NCI-H774 (cell line): Measurements from ENCODE around the gene KCNT1.

ENCODE experiments used
- DNase-seq: peaks from one replicate; lab custom pipeline; 2025; lab: John Stamatoyannopoulos, UW

The KCNT1 gene

DNA sequence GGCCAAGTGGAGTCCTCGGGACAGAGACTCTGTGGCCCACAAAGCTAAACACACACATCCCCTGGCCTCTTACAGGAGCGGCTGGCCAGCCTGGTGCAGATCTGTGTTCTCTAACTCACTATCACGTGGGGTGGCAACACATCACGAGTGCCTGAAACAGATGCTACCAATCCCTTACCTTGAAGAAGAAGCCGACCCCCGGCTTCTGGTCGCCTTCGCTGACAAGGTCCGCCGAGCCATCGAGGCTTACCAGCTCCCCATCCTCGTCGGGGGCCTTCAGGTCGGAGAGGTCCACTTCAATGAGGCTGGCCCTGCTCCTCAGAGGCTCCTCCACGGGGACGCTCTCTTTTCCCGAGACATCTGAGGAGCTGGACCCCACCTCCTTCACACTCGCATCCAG, 118.7 kb downstream of the KCNT1 start:
- DNase-seq, result no peak

DNA sequence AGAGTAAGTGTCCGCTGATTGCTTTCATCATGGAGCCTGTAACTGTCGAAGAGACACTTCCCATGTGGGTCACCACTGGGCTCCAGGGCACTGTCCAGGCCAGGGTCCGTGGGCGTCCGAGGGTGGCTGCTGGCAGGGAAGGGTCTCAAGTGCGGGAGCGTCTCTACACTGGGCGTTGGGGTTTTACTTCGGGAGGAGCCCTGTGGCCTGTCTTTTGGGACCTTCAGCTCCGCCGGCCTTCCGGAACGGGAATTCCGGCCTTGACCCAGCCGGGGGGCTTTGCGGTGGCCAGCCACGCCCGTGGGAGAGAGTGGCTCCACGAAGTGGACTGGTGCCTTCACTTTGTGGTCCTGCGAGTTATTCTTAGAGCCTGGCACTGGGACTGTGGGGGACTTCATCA, 119.1 kb downstream of the KCNT1 start:
- DNase-seq, result no peak

DNA sequence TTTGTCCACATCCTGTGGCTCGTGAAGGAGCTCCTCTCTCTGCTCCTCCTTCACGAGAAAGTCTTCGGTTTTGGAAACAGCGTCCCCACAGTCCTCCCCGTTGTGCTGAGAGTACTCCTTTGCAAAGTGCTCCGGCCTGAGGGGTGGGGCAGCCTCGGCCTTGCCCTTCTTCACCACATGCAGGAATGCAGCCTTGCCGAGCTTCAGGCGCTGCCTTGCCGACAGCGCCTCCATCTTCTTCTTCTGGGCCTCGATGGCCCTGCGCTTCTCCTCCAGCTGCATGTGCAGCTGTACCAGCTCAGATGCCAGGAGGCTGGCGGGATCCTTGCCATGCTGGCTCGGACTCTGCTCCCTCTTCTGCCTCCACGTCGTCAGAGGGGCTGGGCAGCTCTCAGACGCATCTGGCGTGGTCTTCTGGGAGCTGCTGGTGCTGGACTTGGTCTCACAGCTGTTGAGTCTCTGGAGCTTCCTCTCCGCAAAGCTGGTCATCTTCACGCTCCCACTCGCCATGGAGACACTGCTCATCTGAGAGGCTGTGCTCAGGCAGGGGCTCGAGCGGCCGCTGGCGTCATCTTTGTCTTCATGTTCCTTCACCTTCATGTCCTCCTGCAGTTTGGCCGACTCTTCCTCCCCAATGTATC, 119.9 kb downstream of the KCNT1 start:
- DNase-seq, result no peak

DNA sequence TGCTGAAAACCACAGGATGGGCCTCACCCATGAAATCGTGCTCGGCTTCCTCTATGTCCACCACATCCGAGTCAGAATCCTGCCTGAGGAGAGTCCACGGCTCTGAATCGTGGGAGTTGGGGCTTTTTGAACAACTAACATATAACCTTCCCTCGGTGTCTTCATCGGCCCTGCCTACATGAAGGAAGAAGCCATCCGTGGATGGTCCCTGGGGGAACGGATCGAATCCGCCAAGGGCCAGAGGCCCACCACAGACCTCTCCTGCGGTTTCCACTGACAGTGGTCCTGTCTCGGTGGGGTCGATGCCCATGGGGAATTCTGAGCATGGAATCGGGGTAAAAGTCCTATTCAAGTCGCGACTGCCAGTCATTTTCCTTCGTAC, 120.4 kb downstream of the KCNT1 start:
- no peak for DNase-seq

DNA sequence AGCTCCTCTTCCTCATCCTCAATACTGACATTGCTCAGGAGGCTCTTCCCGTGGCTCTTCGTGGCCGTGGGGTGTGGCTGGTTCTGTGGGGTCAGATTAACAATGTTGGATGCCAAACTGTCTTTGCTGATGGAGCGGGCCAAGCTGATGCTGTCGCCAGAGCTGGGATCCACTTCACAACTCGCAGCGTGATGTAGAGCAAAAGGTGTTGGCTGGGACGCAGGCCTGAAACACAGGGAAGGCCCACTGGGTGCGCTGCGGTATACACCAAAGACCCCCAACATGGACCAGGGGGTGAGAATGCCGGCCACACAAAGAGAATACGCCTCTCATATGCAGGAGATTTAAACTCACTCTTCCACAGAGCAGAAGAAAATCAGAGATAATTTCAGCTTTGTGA, 121.1 kb downstream of the KCNT1 start:
- DNase-seq, result no peak

DNA sequence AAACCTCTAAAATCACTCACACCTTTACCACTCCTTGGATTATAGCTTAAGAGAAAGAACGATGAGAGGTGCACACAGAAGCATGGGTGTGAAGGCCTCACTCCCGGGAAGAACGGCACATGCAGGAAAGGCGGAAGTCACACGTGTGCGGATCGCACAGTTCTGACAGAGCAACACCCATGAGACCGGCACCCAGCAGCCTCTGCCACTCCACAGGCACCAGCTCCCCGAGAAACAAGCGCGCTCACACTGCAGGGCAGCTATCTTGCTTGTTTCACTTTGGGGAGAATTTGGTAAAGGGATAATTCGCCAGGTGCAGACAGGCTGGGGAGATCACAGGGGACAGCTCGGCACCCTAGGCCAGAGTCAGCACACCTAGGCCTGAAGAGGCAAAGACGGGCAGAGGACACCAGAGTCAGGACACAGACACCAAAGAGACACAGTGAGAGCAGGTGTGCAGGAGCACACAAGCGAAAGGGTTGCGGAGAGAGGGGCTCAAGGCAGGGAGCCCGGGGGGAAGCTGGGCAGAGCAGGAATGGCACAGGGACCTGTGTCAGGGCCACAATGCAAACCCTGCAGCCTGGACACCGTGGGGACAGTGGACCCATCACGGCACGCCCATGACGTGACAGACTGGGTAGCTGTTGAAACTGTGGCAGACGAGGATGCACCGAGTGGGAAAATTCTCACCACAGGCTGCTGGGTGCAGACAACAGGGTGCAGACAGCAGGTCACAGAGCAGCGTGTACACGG, 123.6 kb downstream of the KCNT1 start:
- DNase-seq, result no peak

DNA sequence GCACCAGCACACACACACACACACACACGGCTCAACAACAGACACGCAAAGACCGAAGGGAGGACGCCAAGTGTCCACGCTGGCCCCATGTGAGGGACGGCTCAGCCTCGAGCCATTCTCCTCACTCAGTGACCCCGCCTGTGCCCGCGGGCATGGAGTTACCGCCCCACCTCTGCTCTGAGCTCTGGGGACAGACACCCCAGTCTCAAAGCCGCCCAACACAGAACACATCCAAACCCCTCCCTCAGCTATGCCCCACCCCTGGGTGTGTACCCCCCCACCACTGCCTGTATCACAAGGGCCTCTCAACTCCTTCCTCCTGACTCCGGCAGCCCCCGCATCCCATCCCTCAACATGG, 124.2 kb downstream of the KCNT1 start:
- DNase-seq, result no peak

DNA sequence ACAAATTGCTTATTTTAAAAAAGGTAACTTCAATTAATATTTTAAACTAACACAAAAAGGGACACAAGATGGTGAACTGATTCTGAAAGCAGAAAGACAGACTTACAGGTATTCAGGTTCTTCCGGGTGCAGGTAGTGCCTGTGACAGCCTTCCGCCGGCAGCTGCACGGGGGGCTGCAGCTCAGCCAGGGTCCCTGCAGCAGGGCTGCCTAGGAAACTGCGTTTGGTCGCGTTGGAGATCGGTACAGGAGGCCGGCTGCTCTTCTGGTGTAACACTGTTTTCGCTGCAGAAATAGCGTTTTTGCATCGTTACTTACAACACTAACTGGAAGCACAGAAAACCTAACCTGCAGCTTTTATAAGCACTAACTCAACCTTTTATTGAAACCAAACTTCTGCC, 125.3 kb downstream of the KCNT1 start:
- DNase-seq, result no peak

DNA sequence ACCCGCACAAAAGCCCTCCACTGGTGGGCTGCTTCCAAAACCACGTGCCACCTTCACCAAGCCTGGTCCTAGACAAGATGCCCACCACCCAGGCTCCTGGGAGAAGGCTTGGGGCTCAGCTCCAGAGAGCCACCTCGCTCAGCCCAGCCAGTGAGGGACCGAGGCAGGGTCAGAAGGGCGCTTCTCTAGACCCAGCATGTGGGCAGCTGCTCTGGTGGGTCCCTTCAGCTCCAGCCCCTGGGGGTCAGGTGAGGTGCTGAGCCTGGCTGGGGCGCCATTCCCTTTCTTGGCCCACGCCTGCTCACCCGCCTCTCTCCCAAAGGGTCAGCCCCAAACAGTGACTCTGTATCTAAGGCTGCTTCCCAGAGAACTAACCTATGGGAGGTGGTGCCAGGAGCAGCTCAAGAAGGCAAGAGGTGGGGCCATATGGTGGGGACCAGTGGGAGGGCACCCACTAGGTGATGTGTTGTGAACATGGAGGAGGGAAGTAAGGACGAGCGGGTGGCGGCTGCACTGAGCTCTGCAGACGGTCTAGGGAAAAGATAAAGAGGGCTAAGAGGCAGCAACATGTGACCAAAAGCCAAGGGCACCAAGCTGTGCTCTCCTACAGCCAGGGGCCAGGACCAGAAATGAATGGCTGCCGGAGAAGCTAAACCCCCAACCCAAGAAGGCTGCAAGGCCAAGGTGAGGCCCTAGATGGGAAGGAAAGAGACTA, 126.0 kb downstream of the KCNT1 start:
- no peak for DNase-seq

DNA sequence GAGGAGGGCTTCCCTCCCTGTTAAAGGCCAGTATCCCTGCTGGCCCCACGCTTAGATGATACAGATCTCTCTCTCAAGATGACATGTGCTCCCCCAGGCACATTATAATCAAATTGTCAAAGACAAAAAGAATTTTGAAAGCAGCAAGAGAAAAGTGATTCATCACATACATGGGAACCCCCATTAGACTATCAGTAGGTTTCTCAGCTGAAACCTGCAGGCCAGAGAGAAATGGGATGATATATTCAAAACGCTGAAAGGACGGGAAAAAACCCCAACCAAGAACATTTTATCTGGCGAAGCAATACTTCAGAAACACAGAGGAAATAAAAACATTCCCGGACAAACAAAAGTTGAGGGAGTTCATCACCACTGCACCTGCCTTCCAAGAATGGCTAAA, 126.7 kb downstream of the KCNT1 start:
- no peak for DNase-seq

DNA sequence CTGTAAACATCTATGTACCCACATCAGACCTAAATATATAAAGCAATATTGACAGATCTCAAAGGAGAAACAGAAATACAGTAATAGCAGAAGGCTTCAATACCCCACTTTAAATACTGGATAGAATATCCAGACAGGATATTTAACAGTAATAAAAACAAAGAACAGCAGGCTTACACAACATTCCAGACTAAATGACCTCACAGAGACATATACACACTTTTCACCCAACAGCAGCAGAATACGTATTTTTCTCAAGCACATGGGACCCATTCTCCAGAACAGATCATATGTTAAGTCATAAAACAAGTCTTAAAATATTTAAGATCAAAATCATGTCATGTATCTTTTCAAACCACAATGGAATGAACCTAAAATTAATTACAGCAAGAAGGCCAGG, 128.5 kb downstream of the KCNT1 start:
- DNase-seq, result no peak

DNA sequence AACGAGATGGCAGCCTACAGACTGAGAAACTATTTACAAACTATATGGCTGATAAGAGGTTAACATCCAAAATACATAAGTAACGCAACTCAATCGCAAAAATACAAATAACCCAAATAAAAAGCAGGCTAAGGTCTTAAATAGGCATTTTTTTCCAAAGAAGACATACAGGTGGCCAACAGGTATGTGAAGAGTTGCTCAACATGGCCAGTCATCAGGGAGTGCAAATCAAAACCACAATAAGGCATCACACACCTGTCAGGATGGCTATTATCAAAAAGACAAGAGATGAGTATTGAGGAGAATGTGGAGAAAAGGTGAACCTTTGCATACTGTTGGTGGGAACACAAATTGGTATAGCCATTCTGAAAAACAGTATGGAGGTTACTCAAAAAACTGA, 131.9 kb downstream of the KCNT1 start:
- no peak for DNase-seq

DNA sequence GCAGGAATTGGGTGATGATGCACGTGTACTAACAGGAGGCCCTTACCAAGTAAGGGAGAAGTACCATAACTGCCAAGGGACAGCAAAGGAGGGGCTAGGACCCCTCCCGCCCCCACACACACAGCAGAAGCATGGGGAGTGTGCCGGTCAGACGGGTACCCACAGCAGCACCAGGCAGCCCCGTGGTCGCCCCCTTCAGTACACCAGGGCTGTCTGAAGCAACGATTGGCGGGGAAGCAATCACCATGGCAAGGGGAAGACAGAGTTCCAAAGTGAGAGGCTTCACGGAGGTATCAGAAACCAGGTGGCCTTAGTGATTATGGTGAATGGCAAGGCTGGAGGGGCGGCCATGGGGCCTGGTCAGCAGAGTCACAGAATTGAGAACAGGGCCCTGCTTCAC, 133.1 kb downstream of the KCNT1 start:
- no peak for DNase-seq

DNA sequence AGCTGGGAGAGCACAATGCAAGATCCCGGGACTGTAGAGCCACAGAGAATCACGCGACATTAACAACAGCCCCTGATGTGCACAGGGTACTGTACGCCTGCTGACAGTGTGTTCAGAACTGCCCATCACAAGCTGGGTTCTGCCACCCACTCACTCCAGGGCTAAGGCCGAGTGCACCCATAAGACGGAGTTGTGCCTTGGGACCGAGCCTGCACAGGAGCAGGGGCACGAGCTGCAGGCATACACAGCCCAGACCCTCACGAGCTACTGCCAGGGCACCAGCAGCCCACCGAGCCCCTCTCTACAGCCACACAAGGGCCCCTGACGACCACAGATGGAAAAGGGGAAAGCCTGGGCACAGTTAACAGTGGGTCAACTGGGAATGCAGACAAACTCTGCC, 137.5 kb downstream of the KCNT1 start:
- no peak for DNase-seq

DNA sequence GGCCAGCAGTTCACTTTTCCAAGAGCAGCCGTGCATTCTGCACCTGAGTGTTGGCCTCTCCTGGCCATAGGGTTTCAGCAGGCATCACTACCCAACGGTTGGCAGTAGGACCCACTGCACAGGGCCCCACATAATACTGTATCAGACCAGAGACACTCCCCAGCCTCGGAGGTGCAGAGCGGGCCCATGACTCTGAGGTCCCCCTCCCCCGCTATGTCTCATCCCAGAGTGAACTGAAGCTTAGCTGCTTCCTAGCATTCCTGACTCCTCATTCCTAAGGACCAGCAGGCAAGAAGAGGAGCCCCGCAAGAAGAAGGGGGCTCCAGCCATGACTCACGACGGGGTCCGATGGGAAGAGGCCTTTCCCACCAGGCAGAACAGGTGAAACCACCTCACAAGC, 138.1 kb downstream of the KCNT1 start:
- DNase-seq, result no peak

DNA sequence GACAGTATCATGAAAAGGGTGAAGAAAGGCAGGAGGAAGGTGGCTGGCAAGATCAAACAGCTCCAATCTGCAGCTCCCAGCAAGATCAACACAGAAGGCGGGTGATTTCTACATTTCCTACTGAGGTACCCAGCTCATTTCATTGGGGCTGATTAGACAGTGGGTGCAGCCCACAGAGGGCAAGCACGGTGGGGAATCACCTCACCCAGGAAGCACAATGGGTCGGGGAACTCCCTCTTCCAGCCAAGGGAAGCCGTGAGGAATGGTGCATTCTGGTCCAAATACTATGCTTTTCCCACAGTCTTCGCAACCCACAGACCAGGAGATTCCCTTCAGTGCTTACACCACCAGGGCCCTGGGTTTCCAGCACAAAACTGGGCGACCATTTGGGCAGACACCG, 138.6 kb downstream of the KCNT1 start:
- no peak for DNase-seq
